Stimulated activated naive B cell treated with anti-CD40 and anti-IgM and Interleukin-4, amounts not matched to agents 10 μg/mL and 1 μg/mL and 100 μg/mL, for 72 hours (primary cell): ENCODE data around the gene SNRPA.

Source experiments
- ATAC-seq, 2 donors: fragments of 150-1000 bp; cut with Tn5 transposase; replicated peaks; 2 replicates each; pipeline ENCODE4 v1.10.0; 2021; ENCODE audit warnings: moderate library complexity in 1 of 2
- DNase-seq: peaks from one replicate; pipeline ENCODE4 v3.0.0; 2021
- H3K27ac Mint-ChIP-seq: one replicate; pipeline ENCODE4 v1.8.0; 2022; ENCODE audit warnings: mild to moderate bottlenecking, mixed read lengths
- H3K27me3 Mint-ChIP-seq, 2 donors: one replicate each; pipeline ENCODE4 v1.8.0; 2022; ENCODE audit warnings: mixed read lengths in 2 of 2
- H3K36me3 Mint-ChIP-seq, 2 donors: one replicate each; pipeline ENCODE4 v1.8.0; 2022; ENCODE audit warnings: mixed read lengths in 2 of 2, mild to moderate bottlenecking in 1 of 2
- H3K4me1 Mint-ChIP-seq, 2 donors: one replicate each; pipeline ENCODE4 v1.8.0; 2022; ENCODE audit warnings: mixed read lengths in 2 of 2, mild to moderate bottlenecking in 1 of 2
- H3K4me3 Mint-ChIP-seq, 2 donors: one replicate each; pipeline ENCODE4 v1.8.0; 2022; ENCODE audit warnings: mild to moderate bottlenecking in 2 of 2, mixed read lengths in 2 of 2, moderate library complexity in 1 of 2
- H3K9me3 Mint-ChIP-seq, 2 donors: one replicate each; pipeline ENCODE4 v1.8.0; 2022; ENCODE audit warnings: mixed read lengths in 2 of 2, mild to moderate bottlenecking in 1 of 2

The SNRPA gene

DNA sequence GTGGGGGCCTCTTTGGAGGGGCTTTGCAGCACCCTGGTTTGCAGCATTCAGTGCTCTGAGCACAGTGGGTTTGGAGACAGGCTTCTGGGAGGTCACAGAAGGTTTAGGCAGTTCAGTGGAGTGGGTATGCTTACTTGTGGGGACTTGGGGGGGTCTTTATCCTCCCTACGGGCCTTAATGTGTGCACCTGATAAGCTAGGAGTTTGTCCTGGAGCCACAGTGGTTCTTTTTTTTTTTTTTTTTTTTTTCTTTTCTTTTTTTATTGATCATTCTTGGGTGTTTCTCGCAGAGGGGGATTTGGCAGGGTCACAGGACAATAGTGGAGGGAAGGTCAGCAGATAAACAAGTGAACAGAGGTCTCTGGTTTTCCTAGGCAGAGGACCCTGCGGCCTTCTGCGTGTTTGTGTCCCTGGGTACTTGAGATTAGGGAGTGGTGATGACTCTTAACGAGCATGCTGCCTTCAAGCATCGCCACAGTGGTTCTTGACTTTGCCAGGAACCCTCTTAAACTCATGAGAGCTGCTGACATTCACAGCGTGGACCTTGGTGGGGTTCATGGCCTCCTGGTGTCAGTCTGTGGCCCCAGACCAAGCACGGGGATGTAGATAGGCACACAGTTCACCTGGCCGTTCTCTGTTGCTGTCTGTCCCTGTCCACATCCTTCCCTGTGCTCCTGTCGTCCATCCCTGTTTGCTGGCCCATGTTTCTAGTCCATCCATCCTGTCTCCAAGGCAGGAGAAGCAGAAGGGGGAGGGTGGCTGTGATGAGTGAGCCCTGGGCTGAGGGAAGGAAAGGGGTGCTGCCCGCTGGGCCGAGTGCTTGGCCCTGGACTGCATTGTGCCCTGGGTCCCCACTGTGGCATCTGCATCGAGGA is 50.7 kb downstream of the SNRPA start:
- H3K9me3 Mint-ChIP-seq = no peaks in the 10 kb centered on the region
- H3K4me3 Mint-ChIP-seq = peak overlapping the region; percentile 92 to 93
- ATAC-seq (no peak), DNase-seq (no peak)
- no peaks in the 10 kb centered on the region for H3K27me3 Mint-ChIP-seq
- peak overlapping the region; percentile 98 for H3K27ac Mint-ChIP-seq
- peaks cover 48 to 80% of the 10 kb centered on the region in 2 donors for H3K36me3 Mint-ChIP-seq
- peaks cover 75 to 91% of the 10 kb centered on the region in 2 donors for H3K4me1 Mint-ChIP-seq

DNA sequence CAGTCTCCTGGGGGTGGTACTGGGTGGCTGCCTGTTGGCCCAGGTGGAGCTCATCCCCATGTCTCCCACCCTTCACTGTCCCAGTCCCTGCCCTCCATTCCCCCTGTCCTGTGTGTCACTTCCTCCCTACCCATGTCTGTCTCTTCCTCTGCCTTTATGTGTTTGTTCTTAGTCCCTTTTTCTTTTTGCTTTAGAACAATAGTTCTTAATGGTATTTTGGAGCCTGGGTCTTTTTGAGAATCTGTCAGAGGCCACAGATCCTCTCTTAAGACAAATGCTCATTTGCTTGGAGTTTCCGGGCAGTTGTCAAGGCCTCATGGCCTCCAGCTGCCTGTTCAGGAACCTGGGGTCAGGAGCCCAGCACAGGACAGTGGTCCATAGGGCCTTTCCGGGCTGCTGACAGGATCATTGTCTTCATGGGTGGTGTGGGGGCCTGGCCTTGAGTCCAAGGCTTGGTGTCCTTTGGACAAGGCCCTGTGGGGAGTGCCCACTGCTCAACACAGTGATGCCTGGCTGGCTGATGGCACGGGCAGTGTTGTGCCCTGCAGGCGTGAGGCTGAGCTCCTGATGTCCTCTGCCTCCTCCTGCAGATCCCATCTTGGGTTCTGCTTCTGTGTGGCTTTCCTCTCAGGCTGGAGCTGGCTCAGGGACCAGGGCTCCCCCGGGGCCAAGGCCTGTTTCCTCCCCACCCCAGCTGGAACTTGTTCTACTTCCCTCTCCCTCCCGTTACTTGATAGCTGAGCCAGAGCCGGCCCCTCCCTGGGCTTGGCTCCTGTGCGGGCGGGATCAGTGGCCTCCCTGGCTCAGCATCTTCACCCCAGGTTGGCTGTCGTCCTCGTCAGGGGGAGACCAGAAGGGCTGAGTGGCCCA is 51.5 kb downstream of the SNRPA start:
- ATAC-seq = no peak
- Mint-ChIP-seq H3K4me1 (peaks cover 77 to 91% of the 10 kb centered on the region in 2 donors), H3K27me3 (no peaks in the 10 kb centered on the region), H3K36me3 (peaks cover 52 to 81% of the 10 kb centered on the region in 2 donors), H3K27ac (peak overlapping the region; percentile 98), H3K4me3 (peak overlapping the region; percentile 83 to 93), H3K9me3 (no peaks in the 10 kb centered on the region)
- no peak for DNase-seq

DNA sequence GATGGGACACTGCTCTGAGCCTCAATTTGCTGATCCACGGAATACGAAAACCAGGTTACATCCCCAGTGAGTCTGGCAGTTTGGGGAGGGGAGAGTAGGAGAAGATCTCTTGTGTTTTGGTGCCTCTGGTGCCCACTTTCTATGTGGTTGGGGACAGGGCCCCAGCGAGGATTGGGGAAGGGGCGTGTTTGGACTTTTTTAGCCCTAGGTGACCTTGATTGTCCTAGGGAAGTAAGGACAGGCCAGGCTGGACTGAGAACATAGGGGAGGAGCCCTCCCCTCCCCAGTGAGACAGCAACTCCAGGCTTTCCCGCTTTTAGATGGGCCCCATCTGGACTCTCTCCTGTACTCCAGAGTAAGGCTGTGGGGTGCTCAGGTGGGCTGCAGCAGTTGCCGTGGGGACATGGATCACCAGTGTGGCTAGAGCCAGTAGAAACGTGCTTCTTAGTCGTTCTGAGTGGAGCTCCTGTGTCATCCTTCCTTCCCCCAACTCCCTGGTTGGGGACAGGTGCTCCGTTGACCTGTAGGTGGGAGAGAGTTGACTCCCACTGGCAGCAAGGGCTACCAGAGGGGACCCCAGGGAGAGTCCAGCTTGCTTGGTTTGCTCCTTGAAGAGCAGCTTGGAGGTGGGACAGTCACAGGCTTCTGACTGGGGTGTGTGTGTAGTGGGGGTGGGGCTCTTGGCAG is 52.3 kb downstream of the SNRPA start:
- Mint-ChIP-seq H3K27ac (peak overlapping the region; percentile 98), H3K4me3 (peak overlapping the region; percentile 83 to 93), H3K27me3 (no peaks in the 10 kb centered on the region), H3K4me1 (peaks cover 77 to 91% of the 10 kb centered on the region in 2 donors), H3K36me3 (peaks cover 59 to 84% of the 10 kb centered on the region in 2 donors), H3K9me3 (no peaks in the 10 kb centered on the region)
- DNase-seq (no peak), ATAC-seq (no peak)

DNA sequence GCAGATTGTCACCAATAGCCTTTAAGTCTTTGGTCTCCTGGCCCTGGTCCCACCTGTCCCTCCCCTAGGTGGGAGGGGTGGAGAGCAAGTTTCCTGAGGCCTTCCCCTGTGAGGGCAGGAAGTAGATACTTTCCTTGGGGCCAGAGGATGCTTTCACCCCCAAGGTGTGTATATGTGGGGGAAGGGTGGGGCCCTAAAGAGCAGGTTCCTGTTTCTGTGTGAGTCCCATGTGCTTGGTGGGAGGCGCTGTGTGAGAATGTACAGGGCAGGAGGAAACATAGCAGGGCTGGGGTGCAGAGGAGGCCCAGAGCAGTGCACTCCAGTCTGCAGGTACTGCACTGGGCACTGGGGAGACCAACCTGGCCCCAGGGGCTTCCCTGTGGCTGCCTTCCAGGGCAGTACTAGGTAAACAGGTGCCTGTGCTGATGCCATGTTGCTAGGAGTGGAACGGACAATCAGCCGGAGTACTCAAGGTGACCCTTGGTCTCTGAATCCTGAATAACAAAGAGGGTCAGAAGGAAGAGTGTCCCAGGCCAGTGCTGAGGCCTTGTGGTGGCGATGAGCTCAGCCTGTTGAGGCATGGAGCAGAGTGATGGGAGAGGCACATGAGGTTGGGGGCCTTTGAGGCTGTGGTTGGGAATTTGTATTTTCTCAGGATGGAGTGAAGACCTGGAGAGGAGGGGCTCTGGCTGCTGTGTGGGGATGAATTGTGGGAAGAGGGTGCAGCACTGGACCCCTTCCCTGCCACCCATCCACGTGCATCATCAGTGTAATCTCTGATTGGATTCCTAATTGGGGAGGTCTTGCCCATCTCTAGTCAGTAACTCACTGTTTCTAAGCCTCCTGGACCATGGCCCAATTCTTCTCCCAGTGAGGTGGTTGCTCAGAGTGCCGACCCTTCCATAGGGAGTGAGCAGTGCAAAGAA is 53.1 kb downstream of the SNRPA start:
- no peaks in the 10 kb centered on the region for H3K9me3 Mint-ChIP-seq
- peaks cover 76 to 94% of the 10 kb centered on the region in 2 donors for H3K4me1 Mint-ChIP-seq
- peak overlapping the region; percentile 98 for H3K27ac Mint-ChIP-seq
- DNase-seq (peak; percentile 80), ATAC-seq (peak; percentile 85)
- peak overlapping the region; percentile 83 to 93 for H3K4me3 Mint-ChIP-seq
- no peaks in the 10 kb centered on the region for H3K27me3 Mint-ChIP-seq
- H3K36me3 Mint-ChIP-seq = peaks cover 60 to 88% of the 10 kb centered on the region in 2 donors

DNA sequence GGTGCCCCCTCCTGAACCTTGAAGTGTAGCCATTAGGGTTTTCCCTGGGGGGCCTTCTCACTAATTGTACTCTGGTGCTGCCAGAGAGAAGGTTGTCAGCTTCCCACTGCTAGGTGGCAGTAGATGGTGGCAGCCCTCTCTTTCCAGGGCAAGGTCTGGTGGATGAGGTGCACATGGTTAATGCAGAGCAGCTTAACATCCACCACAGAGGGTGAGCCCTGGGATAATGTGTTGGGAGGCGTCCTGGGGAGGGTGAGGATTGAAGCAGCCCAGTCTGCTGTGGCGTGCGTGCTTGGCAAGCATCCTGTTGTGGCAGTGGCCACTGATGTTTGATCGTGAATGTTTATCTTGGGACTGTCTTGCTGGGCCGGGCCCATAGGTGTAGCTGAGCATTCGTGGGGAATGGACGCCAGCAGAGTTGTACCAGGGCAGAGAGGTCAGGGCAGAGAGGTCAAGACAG is 53.8 kb downstream of the SNRPA start:
- DNase-seq (no peak), ATAC-seq (no peak)
- Mint-ChIP-seq H3K36me3 (peaks cover 60 to 91% of the 10 kb centered on the region in 2 donors), H3K27me3 (no peaks in the 10 kb centered on the region), H3K9me3 (no peaks in the 10 kb centered on the region), H3K4me1 (peaks cover 79 to 100% of the 10 kb centered on the region in 2 donors), H3K4me3 (peak overlapping the region; percentile 83 to 93), H3K27ac (peak overlapping the region; percentile 98)

DNA sequence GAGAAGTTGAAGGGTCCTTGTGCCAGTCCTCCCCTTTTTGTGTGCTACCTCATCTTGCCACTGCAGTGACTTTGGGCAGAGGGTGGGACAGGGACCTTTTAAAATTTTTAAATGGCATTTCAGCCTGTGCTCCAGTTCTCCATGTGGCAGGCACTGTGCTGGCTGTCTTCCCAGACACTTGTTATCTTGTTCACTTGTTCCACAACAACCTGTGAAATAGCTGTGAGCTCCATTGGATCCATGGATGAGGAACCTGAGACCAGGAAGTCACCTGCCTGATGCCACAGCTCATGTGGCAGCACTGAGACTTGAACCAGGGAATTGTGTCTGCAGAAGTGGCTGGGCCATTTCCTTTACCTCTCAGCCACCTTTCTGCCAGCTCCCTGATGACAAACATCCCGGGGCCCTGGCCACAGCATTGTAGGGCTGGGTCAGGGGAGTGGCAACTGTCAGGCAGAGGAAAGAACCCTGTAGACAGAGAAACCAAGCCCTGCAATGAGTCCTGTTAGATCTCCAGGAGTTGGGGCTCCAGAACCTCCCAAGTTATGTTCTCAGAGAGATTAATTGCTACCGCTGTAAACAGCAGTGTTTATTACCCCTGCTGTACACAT is 54.4 kb downstream of the SNRPA start:
- DNase-seq = no peak
- Mint-ChIP-seq H3K36me3 (peaks cover 54 to 90% of the 10 kb centered on the region in 2 donors), H3K4me3 (peak overlapping the region; percentile 83 to 93), H3K27ac (peak overlapping the region; percentile 98), H3K4me1 (peaks cover 76 to 100% of the 10 kb centered on the region in 2 donors), H3K9me3 (no peaks in the 10 kb centered on the region), H3K27me3 (no peaks in the 10 kb centered on the region)
- no peak for ATAC-seq

DNA sequence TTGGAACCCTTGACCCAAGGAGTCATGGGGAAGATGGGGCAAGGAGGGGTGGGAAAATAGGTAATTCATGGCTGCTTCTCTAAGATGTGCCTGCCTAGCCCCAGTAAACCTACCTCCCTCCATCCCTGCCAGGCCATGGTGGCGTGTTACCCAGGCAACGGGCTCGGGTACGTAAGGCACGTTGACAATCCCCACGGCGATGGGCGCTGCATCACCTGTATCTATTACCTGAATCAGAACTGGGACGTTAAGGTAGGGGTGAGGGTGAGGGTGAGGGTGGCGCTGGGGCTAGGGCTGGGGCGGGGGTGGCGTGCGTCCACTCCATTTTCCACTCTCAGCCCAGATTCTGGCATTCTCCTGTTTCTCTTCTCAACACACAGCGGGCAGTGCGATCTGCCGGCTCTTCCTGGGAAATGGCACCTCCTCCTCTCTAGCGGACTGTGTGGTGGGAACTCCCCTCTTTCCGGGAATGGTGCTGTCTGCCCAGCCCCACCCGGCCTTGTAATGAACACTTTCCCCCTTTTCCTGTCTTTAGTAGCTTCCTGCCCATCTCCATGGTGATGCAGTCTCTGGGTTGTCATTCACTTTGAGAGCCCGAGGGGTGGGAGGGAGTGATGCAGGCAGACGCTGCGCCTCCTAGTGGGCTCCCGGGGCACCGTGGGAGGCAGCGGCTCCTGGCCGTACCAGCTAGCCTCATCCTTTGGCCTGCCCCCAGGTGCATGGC is 55.6 kb downstream of the SNRPA start:
- Mint-ChIP-seq H3K27me3 (no peaks in the 10 kb centered on the region), H3K4me1 (peaks cover 73 to 99% of the 10 kb centered on the region in 2 donors), H3K36me3 (peaks cover 48 to 86% of the 10 kb centered on the region in 2 donors), H3K27ac (peak overlapping the region; percentile 98), H3K9me3 (no peaks in the 10 kb centered on the region), H3K4me3 (peak overlapping the region; percentile 51 to 83)
- peak; percentile 30 for ATAC-seq
- DNase-seq = peak; percentile 57

DNA sequence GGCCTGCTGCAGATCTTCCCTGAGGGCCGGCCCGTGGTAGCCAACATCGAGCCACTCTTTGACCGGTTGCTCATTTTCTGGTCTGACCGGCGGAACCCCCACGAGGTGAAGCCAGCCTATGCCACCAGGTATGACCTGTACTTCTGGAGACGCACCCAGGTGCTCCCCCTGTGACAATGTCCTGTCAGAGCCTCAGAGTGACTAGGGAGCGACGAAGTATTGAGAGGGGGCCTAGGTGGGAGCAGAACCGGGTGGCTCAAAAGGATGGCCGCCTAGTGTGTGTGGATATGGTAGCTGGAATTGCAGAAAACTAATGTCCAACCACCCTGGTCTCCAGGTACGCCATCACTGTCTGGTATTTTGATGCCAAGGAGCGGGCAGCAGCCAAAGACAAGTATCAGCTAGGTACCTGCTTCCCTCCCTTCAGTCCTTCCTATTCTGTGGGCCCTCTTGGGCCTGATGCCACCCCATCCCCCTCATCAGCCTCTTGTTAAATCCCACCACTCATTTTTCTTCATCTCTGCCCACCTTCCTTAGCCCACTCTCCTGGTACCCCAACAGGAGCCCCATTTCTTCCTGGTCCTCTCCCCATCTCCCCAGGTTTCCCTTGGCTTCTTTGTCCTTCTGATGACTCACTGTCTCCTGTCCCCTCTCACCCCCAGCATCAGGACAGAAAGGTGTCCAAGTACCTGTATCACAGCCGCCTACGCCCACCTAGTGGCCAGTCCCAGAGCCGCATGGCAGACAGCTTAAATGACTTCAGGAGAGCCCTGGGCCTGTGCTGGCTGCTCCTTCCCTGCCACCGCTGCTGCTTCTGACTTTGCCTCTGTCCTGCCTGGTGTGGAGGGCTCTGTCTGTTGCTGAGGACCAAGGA is 56.4 kb downstream of the SNRPA start:
- Mint-ChIP-seq H3K36me3 (peaks cover 40 to 78% of the 10 kb centered on the region in 2 donors), H3K4me3 (peak overlapping the region; percentile 51 to 83), H3K27me3 (peaks cover 0 to 2% of the 10 kb centered on the region in 2 donors), H3K27ac (peak overlapping the region; percentile 98), H3K9me3 (no peaks in the 10 kb centered on the region), H3K4me1 (peaks cover 73 to 99% of the 10 kb centered on the region in 2 donors)
- no peak for ATAC-seq
- DNase-seq = no peak

DNA sequence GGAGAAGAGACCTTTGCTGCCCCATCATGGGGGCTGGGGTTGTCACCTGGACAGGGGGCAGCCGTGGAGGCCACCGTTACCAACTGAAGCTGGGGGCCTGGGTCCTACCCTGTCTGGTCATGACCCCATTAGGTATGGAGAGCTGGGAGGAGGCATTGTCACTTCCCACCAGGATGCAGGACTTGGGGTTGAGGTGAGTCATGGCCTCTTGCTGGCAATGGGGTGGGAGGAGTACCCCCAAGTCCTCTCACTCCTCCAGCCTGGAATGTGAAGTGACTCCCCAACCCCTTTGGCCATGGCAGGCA is 57.0 kb downstream of the SNRPA start:
- no peaks in the 10 kb centered on the region for H3K9me3 Mint-ChIP-seq
- peaks cover 34 to 72% of the 10 kb centered on the region in 2 donors for H3K36me3 Mint-ChIP-seq
- H3K27me3 Mint-ChIP-seq = peaks cover 0 to 4% of the 10 kb centered on the region in 2 donors
- peaks cover 71 to 97% of the 10 kb centered on the region in 2 donors for H3K4me1 Mint-ChIP-seq
- H3K4me3 Mint-ChIP-seq = no peak overlapping the region
- DNase-seq = no peak
- no peak for ATAC-seq
- H3K27ac Mint-ChIP-seq = peak overlapping the region; percentile 65

DNA sequence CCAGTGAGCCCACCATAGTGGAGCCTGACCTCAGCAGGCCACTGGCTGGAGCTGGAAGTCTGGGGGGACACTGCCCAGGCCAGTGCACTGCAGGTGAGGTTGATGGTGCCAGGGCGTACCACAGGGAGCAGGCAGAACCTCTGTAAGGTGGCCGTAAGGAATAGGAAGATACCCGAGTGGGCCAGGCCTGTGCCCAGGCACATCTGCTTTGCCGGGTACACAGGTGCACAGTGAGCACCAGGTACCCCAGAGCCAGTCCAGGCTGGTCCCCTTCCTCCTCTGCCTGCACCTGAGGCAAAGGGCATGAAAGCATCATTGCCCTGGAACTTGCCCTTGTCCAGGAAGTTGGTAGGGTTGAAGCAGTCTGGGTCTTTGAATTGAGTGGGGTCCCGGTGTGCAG is 57.5 kb downstream of the SNRPA start:
- Mint-ChIP-seq H3K4me3 (no peak overlapping the region), H3K9me3 (no peaks in the 10 kb centered on the region), H3K36me3 (peaks cover 31 to 67% of the 10 kb centered on the region in 2 donors), H3K4me1 (peaks cover 67 to 92% of the 10 kb centered on the region in 2 donors), H3K27me3 (peaks cover 0 to 4% of the 10 kb centered on the region in 2 donors), H3K27ac (peak overlapping the region; percentile 65)
- ATAC-seq (no peak), DNase-seq (no peak)

DNA sequence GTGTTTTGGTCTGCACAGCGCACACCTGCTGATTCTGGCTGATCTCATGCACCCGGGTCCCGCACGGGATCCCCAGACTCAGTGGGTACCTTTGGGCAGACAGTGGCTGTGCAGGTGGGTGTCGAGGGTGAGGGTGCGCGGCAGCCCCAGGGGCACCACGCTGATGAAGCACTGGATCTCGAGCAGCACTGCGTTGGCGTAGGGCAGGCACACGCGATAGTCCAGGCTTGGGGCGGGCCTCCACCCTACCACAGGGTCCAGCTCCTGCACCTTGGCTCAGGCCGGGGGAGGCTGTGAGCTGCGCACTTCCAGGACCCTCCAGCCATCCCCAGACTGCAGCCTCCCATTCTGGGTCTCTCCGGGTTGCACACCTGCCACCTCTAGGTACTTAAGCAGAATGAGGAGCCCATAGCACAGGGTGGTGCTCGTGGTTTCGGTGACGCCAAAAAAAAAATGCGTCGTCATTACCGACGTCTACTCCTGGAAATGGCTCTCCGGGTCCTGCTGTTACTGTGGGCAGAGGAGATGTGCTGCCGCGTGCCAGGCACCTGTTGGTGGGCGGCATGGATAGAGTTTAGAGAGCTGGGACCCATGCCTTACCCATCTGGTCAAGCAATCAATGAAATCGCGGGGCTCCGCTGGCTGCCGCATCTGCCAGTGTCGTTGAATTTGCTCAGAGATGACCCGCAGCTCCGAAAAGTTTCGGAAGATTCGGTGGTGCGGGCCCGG is 58.5 kb downstream of the SNRPA start:
- Mint-ChIP-seq H3K27me3 (peaks cover 0 to 4% of the 10 kb centered on the region in 2 donors), H3K9me3 (no peaks in the 10 kb centered on the region), H3K4me3 (peak overlapping the region; percentile 9 to 11), H3K36me3 (peaks cover 25 to 57% of the 10 kb centered on the region in 2 donors), H3K4me1 (peaks cover 59 to 82% of the 10 kb centered on the region in 2 donors), H3K27ac (no peak overlapping the region)
- no peak for DNase-seq
- ATAC-seq = no peak
